ENCODE data around the gene FARP1.

Gene FARP1

DNA sequence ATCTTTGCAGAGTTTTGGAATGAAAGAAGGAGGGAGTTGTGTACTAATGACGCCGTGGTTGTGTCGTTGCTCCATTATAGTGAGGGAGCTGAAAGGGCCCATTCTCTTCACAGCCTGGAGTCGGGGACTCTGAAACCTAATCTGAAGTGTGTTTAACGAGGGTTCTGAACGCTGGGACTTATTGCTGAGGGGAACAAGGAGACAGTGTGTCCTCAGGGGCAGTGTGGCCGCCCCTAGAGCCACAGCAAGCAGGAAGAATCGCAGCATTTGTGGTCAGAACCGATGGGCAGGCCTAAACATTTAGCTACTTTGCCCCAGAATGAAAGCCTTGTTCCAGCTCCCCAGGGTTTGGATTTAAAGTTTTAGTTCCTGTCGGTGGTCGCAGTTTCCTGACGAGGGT is 190.6 kb downstream of the FARP1 start:
- Histone ChIP-seq H3K4me3 (ENCODE audit: low read depth, low read length) (no peak overlapping the region), H3K27ac (ENCODE audit: extremely low read depth, low read depth, low read length) (no peak overlapping the region), H3K9me3 (ENCODE audit: control insufficient read depth, insufficient read depth, low read depth, low read length) (no peaks in the 10 kb centered on the region), H3K36me3 (ENCODE audit: control insufficient read depth in 2 of 2, insufficient read depth in 1 of 2, low read length in 2 of 2) (no peaks in the 10 kb centered on the region), H3K4me1 (ENCODE audit: control insufficient read depth, insufficient read depth, low read length) (no peaks in the 10 kb centered on the region; the same call in 1 of the 2 replicates)
- no peak for TF ChIP-seq OSR2 (tag by site-specific recombination; IDR thresholded peaks at IDR 0.05)
- TF ChIP-seq, protein P1, sequence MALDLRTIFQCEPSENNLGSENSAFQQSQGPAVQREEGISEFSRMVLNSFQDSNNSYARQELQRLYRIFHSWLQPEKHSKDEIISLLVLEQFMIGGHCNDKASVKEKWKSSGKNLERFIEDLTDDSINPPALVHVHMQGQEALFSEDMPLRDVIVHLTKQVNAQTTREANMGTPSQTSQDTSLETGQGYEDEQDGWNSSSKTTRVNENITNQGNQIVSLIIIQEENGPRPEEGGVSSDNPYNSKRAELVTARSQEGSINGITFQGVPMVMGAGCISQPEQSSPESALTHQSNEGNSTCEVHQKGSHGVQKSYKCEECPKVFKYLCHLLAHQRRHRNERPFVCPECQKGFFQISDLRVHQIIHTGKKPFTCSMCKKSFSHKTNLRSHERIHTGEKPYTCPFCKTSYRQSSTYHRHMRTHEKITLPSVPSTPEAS (tag by site-specific recombination; IDR thresholded peaks at IDR 0.05) = 0 out of 2 replicates have a peak, but pooled peaks have one; percentile 54
- ChIA-PET POLR2A (no interaction called here), CTCF (no interaction called here)

DNA sequence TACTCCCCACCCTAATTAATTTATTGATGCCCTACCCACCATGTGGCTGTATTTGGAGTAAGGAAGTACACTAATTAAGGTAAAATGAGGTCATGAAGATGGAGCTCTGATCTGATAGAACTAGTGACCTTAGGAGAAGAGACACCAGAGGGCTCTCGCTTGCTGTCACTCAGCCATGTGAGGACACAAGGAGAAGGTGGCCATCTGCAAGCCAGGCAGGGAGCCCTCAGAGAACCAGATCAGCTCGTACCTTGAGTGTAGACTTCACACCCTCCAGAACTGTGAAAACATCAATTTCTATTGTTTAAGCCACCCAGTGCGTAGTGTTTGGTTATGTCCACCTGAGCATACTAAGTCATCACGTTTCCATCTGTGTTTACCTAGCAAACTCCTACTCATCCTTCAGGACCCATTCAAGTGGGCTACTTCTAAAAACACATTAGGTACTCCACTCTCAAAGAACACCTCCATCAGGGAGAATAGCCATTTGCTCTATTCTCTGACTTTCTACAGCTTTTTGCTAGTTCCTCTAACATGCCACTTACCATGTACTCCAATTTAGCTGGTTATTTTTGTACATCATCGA is 191.8 kb downstream of the FARP1 start:
- Histone ChIP-seq H3K9me3 (ENCODE audit: control insufficient read depth, insufficient read depth, low read depth, low read length) (no peaks in the 10 kb centered on the region), H3K36me3 (ENCODE audit: control insufficient read depth in 2 of 2, insufficient read depth in 1 of 2, low read length in 2 of 2) (no peaks in the 10 kb centered on the region), H3K4me1 (ENCODE audit: control insufficient read depth, insufficient read depth, low read length) (no peaks in the 10 kb centered on the region; the same call in 1 of the 2 replicates), H3K4me3 (ENCODE audit: low read depth, low read length) (no peak overlapping the region), H3K27ac (ENCODE audit: extremely low read depth, low read depth, low read length) (no peak overlapping the region)
- TF ChIP-seq ZXDB (tag by site-specific recombination; IDR thresholded peaks at IDR 0.05) (no peak), ZNF114 (tag by site-specific recombination; IDR thresholded peaks at IDR 0.05) (no peak), ZFP3 (tag by site-specific recombination; IDR thresholded peaks at IDR 0.05; ENCODE audit: low read depth) (peak; percentile 58; the same call in 1 of the 2 replicates), ZNF394 (tag by site-specific recombination; IDR thresholded peaks at IDR 0.05; ENCODE audit: borderline replicate concordance) (no peak), ZNF791 (tag by site-specific recombination; IDR thresholded peaks at IDR 0.05) (no peak)
- TF ChIP-seq, protein P2, sequence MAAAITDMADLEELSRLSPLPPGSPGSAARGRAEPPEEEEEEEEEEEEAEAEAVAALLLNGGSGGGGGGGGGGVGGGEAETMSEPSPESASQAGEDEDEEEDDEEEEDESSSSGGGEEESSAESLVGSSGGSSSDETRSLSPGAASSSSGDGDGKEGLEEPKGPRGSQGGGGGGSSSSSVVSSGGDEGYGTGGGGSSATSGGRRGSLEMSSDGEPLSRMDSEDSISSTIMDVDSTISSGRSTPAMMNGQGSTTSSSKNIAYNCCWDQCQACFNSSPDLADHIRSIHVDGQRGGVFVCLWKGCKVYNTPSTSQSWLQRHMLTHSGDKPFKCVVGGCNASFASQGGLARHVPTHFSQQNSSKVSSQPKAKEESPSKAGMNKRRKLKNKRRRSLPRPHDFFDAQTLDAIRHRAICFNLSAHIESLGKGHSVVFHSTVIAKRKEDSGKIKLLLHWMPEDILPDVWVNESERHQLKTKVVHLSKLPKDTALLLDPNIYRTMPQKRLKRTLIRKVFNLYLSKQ (tag by site-specific recombination; IDR thresholded peaks at IDR 0.05; ENCODE audit: borderline replicate concordance) = no peak
- ChIA-PET CTCF (no interaction called here), POLR2A (no interaction called here)

DNA sequence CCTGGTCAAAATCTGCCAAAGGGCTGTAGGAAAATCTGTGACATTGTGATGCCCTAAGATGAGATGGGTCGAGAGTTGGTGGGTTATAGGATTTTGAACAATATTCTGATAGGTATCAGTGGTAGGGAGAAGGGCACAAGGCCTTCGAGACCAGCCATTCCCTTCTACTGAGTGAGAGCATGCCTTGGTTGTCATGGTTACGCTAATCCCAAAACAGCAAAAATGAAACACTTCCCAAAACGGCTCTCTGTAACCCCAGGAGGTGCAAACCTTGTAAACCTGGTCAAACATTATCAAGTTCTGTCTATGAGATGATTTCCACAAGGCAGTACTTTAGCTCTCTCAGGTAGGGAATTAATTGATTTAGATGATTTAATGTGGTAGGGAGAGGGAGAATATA is 192.8 kb downstream of the FARP1 start:
- CTCF ChIA-PET = no interaction called here

More for the DNA sequence above, 192.8 kb downstream of the FARP1 start:
- no peaks in the 10 kb centered on the region for H3K9me3 ChIP-seq (ENCODE audit: control insufficient read depth, insufficient read depth, low read depth, low read length)
- H3K36me3 ChIP-seq (ENCODE audit: control insufficient read depth in 2 of 2, insufficient read depth in 1 of 2, low read length in 2 of 2) = no peaks in the 10 kb centered on the region
- H3K27ac ChIP-seq (ENCODE audit: extremely low read depth, low read depth, low read length) = no peak overlapping the region
- no peak overlapping the region for H3K4me3 ChIP-seq (ENCODE audit: low read depth, low read length)
- TF ChIP-seq ZNF175 (tag by site-specific recombination; IDR thresholded peaks at IDR 0.05) (no peak), ZNF623 (tag by site-specific recombination; IDR thresholded peaks at IDR 0.05) (no peak), SP3 (tag by site-specific recombination; IDR thresholded peaks at IDR 0.05) (no peak), ZNF112 (tag by site-specific recombination; IDR thresholded peaks at IDR 0.05) (no peak), ZNF558 (tag by site-specific recombination; IDR thresholded peaks at IDR 0.05) (no peak), ZNF521 (tag by site-specific recombination; IDR thresholded peaks at IDR 0.05) (no peak), ZBTB48 (tag by site-specific recombination; IDR thresholded peaks at IDR 0.05) (no peak), ZNF433 (tag by site-specific recombination; IDR thresholded peaks at IDR 0.05; ENCODE audit: low read depth) (no peak), ZNF391 (tag by site-specific recombination; IDR thresholded peaks at IDR 0.05; ENCODE audit: borderline replicate concordance, low read depth) (no peak)
- TF ChIP-seq, protein P3, sequence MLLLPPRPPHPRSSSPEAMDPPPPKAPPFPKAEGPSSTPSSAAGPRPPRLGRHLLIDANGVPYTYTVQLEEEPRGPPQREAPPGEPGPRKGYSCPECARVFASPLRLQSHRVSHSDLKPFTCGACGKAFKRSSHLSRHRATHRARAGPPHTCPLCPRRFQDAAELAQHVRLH (tag by site-specific recombination; IDR thresholded peaks at IDR 0.05) = no peak
- TF ChIP-seq, protein P4, sequence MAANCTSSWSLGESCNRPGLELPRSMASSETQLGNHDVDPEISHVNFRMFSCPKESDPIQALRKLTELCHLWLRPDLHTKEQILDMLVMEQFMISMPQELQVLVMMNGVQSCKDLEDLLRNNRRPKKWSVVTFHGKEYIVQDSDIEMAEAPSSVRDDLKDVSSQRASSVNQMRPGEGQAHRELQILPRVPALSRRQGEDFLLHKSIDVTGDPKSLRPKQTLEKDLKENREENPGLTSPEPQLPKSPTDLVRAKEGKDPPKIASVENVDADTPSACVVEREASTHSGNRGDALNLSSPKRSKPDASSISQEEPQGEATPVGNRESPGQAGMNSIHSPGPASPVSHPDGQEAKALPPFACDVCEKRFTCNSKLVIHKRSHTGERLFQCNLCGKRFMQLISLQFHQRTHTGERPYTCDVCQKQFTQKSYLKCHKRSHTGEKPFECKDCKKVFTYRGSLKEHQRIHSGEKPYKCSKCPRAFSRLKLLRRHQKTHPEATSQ (tag by site-specific recombination; IDR thresholded peaks at IDR 0.05) = no peak
- TF ChIP-seq, protein P1 (tag by site-specific recombination; IDR thresholded peaks at IDR 0.05) = no peak
- POLR2A ChIA-PET = no interaction called here
- no peaks in the 10 kb centered on the region; the same call in 1 of the 2 replicates for H3K4me1 ChIP-seq (ENCODE audit: control insufficient read depth, insufficient read depth, low read length)
